ENCODE data around the gene GLS2.

Gene GLS2

GRCh38 chr12:56469007-56469930, 18.7 kb downstream of the GLS2 start:
- Histone ChIP-seq H3K27ac (ENCODE audit: low read depth, low read length) (peak overlapping the region; percentile 83; the same call in 1 of the 2 replicates), H3K36me3 (ENCODE audit: insufficient read depth, low read length) (0 out of 2 replicates have a peak, but pooled peaks cover 3% of the 10 kb centered on the region), H2AFZ (ENCODE audit: low read length, unreplicated experiment) (peak overlapping the region; percentile 88), H3K4me3 (ENCODE audit: low read depth, low read length) (peak overlapping the region; percentile 85), H3K79me2 (ENCODE audit: control insufficient read depth, insufficient read depth, low read length, unreplicated experiment) (peaks cover 25% of the 10 kb centered on the region), H3K4me1 (ENCODE audit: control insufficient read depth, insufficient read depth, low read length, unreplicated experiment) (peaks cover 11% of the 10 kb centered on the region), H3K27me3 (ENCODE audit: insufficient read depth, low read length) (no peaks in the 10 kb centered on the region)

GRCh38 chr12:56468216-56469006, 19.6 kb downstream of the GLS2 start, which contains the start of gene SPRYD4:
Gene SPRYD4 (plus strand): TSS chr12:56468578. CDS start chr12:56468592, 14 bp downstream.
- Histone ChIP-seq H3K27me3 (ENCODE audit: insufficient read depth, low read length) (no peaks in the 10 kb centered on the region), H3K4me1 (ENCODE audit: control insufficient read depth, insufficient read depth, low read length, unreplicated experiment) (peaks cover 11% of the 10 kb centered on the region), H2AFZ (ENCODE audit: low read length, unreplicated experiment) (peak within 1 kb of the TSS; percentile 88), H3K79me2 (ENCODE audit: control insufficient read depth, insufficient read depth, low read length, unreplicated experiment) (peaks cover 25% of the 10 kb centered on the region), H3K36me3 (ENCODE audit: insufficient read depth, low read length) (0 out of 2 replicates have a peak, but pooled peaks cover 3% of the 10 kb centered on the region), H3K4me3 (ENCODE audit: low read depth, low read length) (peak within 1 kb of the TSS; percentile 85), H3K27ac (ENCODE audit: low read depth, low read length) (peak within 1 kb of the TSS; percentile 83)

GRCh38 chr12:56462565-56462964, 25.4 kb downstream of the GLS2 start:
- no peak overlapping the region for H3K4me3 ChIP-seq (ENCODE audit: low read depth, low read length)
- H3K27ac ChIP-seq (ENCODE audit: low read depth, low read length) = no peak overlapping the region
- peaks cover 9% of the 10 kb centered on the region for H3K4me1 ChIP-seq (ENCODE audit: control insufficient read depth, insufficient read depth, low read length, unreplicated experiment)
- H3K27me3 ChIP-seq (ENCODE audit: insufficient read depth, low read length) = no peaks in the 10 kb centered on the region
- no peak overlapping the region for H2AFZ ChIP-seq (ENCODE audit: low read length, unreplicated experiment)
- H3K36me3 ChIP-seq (ENCODE audit: insufficient read depth, low read length) = no peaks in the 10 kb centered on the region
- no peaks in the 10 kb centered on the region for H3K79me2 ChIP-seq (ENCODE audit: control insufficient read depth, insufficient read depth, low read length, unreplicated experiment)

GRCh38 chr12:56461235-56462159, 26.5 kb downstream of the GLS2 start:
- Histone ChIP-seq H3K27me3 (ENCODE audit: insufficient read depth, low read length) (no peaks in the 10 kb centered on the region), H2AFZ (ENCODE audit: low read length, unreplicated experiment) (no peak overlapping the region), H3K4me3 (ENCODE audit: low read depth, low read length) (no peak overlapping the region), H3K4me1 (ENCODE audit: control insufficient read depth, insufficient read depth, low read length, unreplicated experiment) (peaks cover 9% of the 10 kb centered on the region), H3K79me2 (ENCODE audit: control insufficient read depth, insufficient read depth, low read length, unreplicated experiment) (no peaks in the 10 kb centered on the region), H3K36me3 (ENCODE audit: insufficient read depth, low read length) (no peaks in the 10 kb centered on the region), H3K27ac (ENCODE audit: low read depth, low read length) (peak overlapping the region; percentile 35; the same call in 1 of the 2 replicates)

DNA sequence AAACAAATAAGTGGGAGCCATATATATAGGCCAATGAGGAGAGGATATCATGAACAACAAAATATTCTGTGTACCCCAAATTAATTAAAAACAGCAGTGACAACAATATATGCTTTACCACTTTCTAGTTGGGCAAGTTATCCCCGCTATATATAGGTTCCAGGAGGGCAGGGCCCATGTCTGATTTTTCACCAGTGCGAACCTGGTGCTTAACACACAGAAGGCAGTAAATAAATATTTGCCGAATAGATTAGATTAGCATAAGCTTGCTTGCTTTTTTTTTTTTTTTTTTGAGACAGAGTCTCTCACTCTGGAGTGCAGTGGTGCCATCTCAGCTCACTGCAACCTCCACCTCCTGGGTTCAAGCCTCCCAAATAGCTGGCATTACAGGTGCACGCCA, 30.1 kb downstream of the GLS2 start:
- Histone ChIP-seq H3K27me3 (ENCODE audit: insufficient read depth, low read length) (no peaks in the 10 kb centered on the region), H3K79me2 (ENCODE audit: control insufficient read depth, insufficient read depth, low read length, unreplicated experiment) (no peaks in the 10 kb centered on the region), H2AFZ (ENCODE audit: low read length, unreplicated experiment) (no peak overlapping the region), H3K4me1 (ENCODE audit: control insufficient read depth, insufficient read depth, low read length, unreplicated experiment) (peaks cover 9% of the 10 kb centered on the region), H3K36me3 (ENCODE audit: insufficient read depth, low read length) (no peaks in the 10 kb centered on the region), H3K27ac (ENCODE audit: low read depth, low read length) (no peak overlapping the region), H3K4me3 (ENCODE audit: low read depth, low read length) (no peak overlapping the region)

DNA sequence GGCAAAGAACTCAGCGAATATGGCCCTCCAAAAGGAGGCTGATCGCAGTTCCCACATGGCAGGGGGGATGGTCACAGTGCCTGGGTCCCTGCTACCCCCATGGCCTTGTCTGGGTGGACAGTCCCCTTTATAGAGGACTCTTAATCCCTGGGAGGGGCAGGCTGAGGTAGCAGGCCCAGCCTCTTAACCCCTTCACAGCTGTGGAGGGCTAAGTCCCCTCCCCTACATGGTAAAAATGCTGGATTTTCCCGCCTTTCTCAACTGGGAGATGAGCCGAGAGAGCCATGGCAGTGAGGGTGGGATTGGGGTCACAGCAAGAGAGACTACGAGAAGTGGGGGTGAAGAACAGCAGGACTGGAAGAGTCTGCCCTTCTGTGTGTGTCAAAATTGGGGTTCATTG, 33.4 kb downstream of the GLS2 start, which contains the start of gene MIP:
Gene MIP, minus strand, starts transcription at position 101 of the 400 bp plus-strand sequence. Its CDS starts 44 bp downstream, at position 57.
- Histone ChIP-seq H2AFZ (ENCODE audit: low read length, unreplicated experiment) (no peak within 1 kb of the TSS), H3K36me3 (ENCODE audit: insufficient read depth, low read length) (no peaks in the 10 kb centered on the region), H3K4me3 (ENCODE audit: low read depth, low read length) (no peak within 1 kb of the TSS), H3K27ac (ENCODE audit: low read depth, low read length) (no peak within 1 kb of the TSS), H3K79me2 (ENCODE audit: control insufficient read depth, insufficient read depth, low read length, unreplicated experiment) (no peaks in the 10 kb centered on the region), H3K4me1 (ENCODE audit: control insufficient read depth, insufficient read depth, low read length, unreplicated experiment) (no peaks in the 10 kb centered on the region), H3K27me3 (ENCODE audit: insufficient read depth, low read length) (no peaks in the 10 kb centered on the region)

GRCh38 chr12:56451147-56451546, 36.8 kb downstream of the GLS2 start:
- no peaks in the 10 kb centered on the region for H3K36me3 ChIP-seq (ENCODE audit: insufficient read depth, low read length)
- no peak overlapping the region for H3K27ac ChIP-seq (ENCODE audit: low read depth, low read length)
- H3K4me3 ChIP-seq (ENCODE audit: low read depth, low read length) = no peak overlapping the region
- no peaks in the 10 kb centered on the region for H3K27me3 ChIP-seq (ENCODE audit: insufficient read depth, low read length)
- H3K4me1 ChIP-seq (ENCODE audit: control insufficient read depth, insufficient read depth, low read length, unreplicated experiment) = no peaks in the 10 kb centered on the region
- peaks cover 11% of the 10 kb centered on the region for H3K79me2 ChIP-seq (ENCODE audit: control insufficient read depth, insufficient read depth, low read length, unreplicated experiment)
- H2AFZ ChIP-seq (ENCODE audit: low read length, unreplicated experiment) = no peak overlapping the region

GRCh38 chr12:56450241-56450640, 37.7 kb downstream of the GLS2 start:
- H3K79me2 ChIP-seq (ENCODE audit: control insufficient read depth, insufficient read depth, low read length, unreplicated experiment) = peaks cover 11% of the 10 kb centered on the region
- H3K27me3 ChIP-seq (ENCODE audit: insufficient read depth, low read length) = no peaks in the 10 kb centered on the region
- H2AFZ ChIP-seq (ENCODE audit: low read length, unreplicated experiment) = peak overlapping the region; percentile 4
- no peaks in the 10 kb centered on the region for H3K4me1 ChIP-seq (ENCODE audit: control insufficient read depth, insufficient read depth, low read length, unreplicated experiment)
- H3K36me3 ChIP-seq (ENCODE audit: insufficient read depth, low read length) = no peaks in the 10 kb centered on the region
- no peak overlapping the region for H3K4me3 ChIP-seq (ENCODE audit: low read depth, low read length)
- H3K27ac ChIP-seq (ENCODE audit: low read depth, low read length) = no peak overlapping the region

DNA sequence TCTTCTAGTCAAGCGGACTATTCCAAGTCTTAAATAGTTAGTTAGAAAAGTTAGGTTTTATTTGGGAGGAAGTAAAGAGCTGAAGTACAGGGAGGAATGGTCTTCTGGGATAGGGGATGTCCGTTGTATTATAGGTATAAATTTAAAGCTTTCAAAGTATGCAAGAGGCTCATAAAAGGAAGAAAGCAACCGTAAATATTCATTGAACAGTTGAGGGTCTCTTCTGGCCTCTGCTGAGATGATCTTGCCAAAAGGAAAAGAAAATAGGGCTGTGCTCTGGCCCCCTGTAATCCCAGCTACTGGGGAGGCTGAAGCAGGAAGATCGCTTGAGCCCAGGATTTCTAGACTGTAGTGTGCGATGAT, 38.4 kb downstream of the GLS2 start:
- Histone ChIP-seq H3K36me3 (ENCODE audit: insufficient read depth, low read length) (no peaks in the 10 kb centered on the region), H3K27me3 (ENCODE audit: insufficient read depth, low read length) (no peaks in the 10 kb centered on the region), H3K27ac (ENCODE audit: low read depth, low read length) (peak overlapping the region; percentile 88), H3K4me1 (ENCODE audit: control insufficient read depth, insufficient read depth, low read length, unreplicated experiment) (no peaks in the 10 kb centered on the region), H2AFZ (ENCODE audit: low read length, unreplicated experiment) (peak overlapping the region; percentile 89), H3K79me2 (ENCODE audit: control insufficient read depth, insufficient read depth, low read length, unreplicated experiment) (peaks cover 14% of the 10 kb centered on the region), H3K4me3 (ENCODE audit: low read depth, low read length) (peak overlapping the region; percentile 83)

All from ACC112 (cell line).